ENCODE results near the gene RNF217.

RNF217 gene

GRCh38 chr6:125095580-125096301 lies 133.5 kb downstream of the RNF217 start:
- no peak for DNase-seq (ENCODE audit: low read depth, low spot score)

DNA sequence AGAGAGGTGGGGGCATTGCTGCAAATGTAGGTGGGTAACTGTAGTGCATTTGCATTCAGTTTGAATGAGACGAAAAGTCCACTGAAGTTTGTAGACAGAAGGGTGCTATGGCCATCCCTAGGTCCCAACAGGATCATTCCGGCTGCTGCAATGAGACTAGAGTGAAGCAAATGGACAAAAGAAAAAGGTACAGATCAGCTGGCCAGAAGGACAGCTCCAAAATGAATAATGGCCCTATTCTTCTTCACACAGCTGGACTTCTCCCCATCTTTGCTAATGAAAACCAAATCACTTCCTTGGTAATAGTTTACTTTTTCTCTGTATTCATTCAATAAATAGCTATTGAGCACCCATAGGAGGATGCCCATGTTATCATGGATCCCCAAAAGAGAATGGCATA lies 134.9 kb downstream of the RNF217 start:
- no peak for DNase-seq (ENCODE audit: low read depth, low spot score)

DNA sequence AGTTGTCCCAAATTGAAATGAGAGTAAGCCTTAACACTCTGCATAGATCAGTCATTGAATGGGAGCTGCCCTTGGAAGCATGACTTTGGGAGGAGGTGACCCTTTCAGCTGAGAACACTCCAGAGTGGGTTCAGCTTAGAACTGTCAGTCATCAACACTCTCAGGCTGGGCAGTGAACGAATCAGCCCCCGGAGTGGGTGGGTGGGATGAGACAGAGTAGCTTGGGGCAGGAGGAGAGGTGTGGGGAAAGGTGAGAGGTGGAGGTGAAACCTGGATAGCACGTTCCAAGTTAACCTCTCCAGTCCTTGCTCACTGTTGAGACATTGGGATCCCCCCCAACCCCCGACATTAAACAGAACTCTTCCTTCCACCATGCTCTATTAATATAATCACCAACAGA lies 136.0 kb downstream of the RNF217 start:
- no peak for DNase-seq (ENCODE audit: low read depth, low spot score)

- no peak for DNase-seq (ENCODE audit: low read depth, low spot score)
Observed at GRCh38 chr6:125099211-125100073, 137.2 kb downstream of the RNF217 start.

DNA sequence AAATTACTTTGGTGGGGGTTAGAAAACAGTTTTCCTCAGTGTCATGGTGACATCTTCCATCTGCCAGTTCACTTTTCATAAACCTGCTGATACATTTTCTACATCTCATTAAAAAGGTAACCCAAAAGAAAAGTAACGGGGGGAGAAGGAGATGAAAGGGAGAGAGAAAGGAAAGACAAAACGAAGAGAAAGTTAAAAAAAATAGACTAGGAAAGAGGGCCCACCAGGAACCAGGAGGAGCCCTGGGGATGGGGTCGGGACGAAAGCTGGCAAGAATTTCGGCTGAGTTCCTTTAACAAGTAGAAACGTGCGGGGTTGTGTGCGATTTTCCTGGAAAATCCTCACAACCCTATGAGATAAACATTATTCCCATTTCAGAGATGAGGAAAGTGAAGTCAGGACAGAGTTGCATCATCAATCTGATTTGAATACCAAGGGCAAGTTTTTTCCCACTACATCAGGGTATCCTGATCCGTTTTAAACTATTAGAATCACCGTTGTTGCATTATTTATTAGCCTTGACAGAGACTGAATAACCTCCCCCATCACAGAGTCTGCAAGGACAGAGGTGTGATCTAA lies 137.9 kb downstream of the RNF217 start:
- no peak for DNase-seq (ENCODE audit: low read depth, low spot score)

DNA sequence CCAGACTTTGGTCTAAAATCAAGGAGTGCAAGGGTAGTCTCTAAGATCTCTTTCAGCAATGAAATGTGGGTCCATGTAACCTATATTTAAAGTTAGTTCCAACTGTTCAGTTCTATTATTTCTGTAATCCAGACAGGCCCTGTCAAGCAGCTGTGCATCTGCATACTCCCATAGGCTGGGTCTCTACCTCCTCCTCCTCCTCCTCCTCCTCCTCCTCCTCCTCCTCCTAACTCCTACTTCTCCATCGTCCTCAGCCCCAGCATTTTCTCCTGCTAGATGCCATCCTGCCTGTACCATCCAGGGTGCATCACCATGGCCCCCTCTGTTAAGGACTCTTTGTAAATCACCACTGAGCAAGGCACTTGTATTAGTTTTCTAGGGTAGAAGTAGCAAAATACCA lies 138.9 kb downstream of the RNF217 start:
- DNase-seq (ENCODE audit: low read depth, low spot score): no peak

GRCh38 chr6:125101631-125102030 lies 139.4 kb downstream of the RNF217 start:
- DNase-seq (ENCODE audit: low read depth, low spot score): no peak

GRCh38 chr6:125102411-125102810 lies 140.2 kb downstream of the RNF217 start:
- no peak for DNase-seq (ENCODE audit: low read depth, low spot score)

DNA sequence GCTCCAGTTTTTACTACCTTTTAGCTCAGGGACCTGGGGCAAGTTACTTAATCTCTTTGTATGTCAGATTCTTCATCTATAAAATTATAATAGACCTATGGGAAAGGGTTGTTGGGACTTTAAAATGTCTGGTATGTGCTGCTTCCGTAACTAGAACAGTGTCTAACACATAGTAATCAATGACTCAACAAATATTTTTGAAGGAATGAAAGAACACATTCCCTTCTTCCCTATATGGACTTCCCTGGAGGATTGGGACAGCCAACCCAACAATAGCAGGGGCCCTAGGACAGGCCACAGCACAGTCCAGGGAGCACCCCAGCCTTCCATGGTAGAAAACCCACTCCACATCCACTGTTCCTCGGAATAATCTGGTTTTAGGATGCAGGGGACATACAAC lies 140.7 kb downstream of the RNF217 start:
- DNase-seq (ENCODE audit: low read depth, low spot score): no peak

GRCh38 chr6:125104425-125104824 lies 142.2 kb downstream of the RNF217 start:
- peak; percentile 57 for DNase-seq (ENCODE audit: low read depth, low spot score)

GRCh38 chr6:125107048-125107447 lies 144.8 kb downstream of the RNF217 start:
- DNase-seq (ENCODE audit: low read depth, low spot score): no peak

- no peak for DNase-seq (ENCODE audit: low read depth, low spot score)
Observed at GRCh38 chr6:125107896-125108295, 145.7 kb downstream of the RNF217 start.

- no peak for DNase-seq (ENCODE audit: low read depth, low spot score)
Observed at GRCh38 chr6:125110056-125110455, 147.8 kb downstream of the RNF217 start.

DNA sequence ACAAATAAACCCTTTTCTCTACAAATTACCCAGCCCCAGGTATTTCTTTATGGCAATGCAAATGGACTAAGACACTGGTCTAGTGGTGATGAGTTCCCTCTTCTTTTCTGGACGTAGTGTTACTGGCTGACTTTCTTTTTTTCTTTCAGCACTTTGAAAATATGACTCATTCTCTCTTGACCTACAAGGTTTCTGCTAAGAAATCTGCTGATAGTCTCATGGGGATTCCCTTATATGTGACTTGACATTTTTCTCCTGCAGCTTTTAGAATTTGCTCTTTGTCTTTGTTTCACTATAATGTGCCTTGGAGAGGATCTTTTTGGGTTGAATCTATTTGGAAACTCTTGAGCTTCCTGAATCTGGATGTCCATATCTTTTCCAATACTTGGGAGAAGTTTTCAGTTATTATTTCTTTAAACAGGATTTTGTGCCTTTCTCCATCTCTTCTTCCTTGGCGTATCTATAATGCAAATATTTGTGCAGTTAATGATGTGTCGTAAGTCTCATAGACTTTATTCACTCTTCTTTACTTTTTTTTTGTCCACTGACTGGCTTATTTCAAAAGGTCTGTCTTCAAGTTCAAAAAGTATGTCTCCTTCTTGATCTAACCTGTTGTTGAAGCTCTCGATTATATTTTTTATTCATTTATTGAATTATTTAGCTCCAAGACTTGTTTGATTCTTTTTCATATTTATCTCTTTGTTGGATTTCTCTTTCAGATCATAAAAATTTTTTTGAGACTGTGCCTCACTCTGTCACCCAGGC lies 149.2 kb downstream of the RNF217 start:
- DNase-seq (ENCODE audit: low read depth, low spot score): no peak

- no peak for DNase-seq (ENCODE audit: low read depth, low spot score)
Observed at GRCh38 chr6:125112934-125113333, 150.7 kb downstream of the RNF217 start.

DNA sequence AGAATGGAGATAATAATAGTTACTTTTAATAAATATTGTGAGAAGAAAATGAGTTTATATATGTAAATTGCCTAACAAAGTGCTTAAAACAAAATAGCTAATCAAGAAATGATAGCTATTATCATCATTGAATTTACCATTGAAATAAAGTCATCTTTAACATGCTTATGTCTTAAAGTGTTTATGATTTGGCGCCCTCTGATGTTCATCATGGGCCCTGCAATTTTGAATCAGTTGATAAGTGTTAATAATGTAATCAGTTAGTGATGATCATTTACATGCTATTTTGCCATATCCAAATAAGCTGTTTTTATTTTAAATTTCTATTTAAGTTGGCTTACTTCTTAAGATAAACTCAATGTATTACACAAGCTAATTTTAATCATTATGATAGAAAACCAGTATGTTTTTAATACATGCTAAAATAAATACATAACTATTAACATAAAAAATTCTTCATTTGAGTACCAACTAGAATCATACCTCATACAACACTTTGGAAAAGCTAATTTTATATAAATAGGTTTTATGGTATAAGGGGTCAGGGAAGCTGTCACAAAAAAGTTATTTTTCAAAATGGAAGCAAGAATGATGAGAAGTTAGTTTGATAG lies 152.1 kb downstream of the RNF217 start:
- peak; percentile 46 for DNase-seq (ENCODE audit: low read depth, low spot score)

DNA sequence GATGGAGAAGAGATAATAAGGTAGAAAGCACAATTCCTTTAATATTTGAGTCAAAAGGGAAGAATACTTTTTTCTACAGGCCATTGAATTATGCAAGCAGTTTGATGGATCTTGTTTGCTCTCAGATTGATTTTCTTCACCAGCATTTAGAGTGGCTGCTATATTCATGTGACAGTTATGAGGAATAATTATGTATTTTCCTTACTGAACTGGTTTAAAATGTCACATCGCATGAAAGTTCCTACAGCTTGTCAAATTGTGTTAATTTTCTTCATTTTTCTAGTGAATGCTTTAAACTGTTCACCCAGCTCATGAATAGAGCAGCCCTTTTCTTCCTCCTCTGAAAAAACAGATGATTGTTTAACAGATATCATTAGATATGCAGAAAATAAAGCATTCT lies 153.9 kb downstream of the RNF217 start:
- no peak for DNase-seq (ENCODE audit: low read depth, low spot score)

GRCh38 chr6:125116710-125117109 lies 154.5 kb downstream of the RNF217 start:
- DNase-seq (ENCODE audit: low read depth, low spot score): no peak

DNA sequence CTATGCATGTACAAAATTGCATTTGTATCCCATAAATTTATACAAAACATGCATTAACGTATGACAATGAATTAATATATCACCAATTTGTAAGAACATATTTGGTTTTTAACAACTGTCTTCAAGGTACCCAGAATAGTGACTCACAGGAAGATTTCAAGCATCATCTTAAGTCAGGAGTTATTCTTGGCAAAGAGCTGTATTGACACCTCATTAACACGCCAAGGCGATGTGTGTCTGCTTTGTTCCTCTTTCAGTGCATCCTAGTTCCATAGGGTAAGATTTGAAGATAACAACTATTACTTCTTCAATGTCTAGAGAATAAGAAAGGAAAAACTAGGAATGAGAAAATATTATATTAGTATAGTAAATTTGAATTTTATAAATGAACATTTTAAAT lies 155.6 kb downstream of the RNF217 start:
- no peak for DNase-seq (ENCODE audit: low read depth, low spot score)

GRCh38 chr6:125120054-125120590 lies 157.9 kb downstream of the RNF217 start:
- no peak for DNase-seq (ENCODE audit: low read depth, low spot score)

DNA sequence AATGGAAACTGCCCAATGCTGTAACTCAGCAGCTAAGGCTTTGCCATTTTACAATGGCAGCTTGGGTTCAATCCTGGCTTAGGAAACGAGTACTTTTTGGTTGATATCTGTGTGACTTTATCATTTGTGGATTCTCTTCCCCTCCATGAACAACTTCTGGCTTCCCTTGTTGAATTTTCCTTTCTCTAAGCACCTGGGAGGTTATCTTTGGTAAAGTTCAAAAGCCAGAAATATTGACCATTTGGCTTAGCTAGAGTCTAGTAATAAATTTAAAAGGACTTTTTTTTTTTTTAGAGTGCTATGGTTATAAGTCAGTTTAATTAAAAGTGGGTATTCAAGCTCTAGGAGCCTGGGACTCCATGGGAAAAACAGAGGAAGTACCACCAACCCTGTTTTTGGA lies 159.7 kb downstream of the RNF217 start:
- DNase-seq (ENCODE audit: low read depth, low spot score): no peak

All from smooth muscle cell of the brain vasculature (primary cell).